Measurements from ENCODE around the gene TRIM51.
"Not testable (repeated sequence)": the region's sequence is repeated elsewhere in the genome, so short reads cannot be mapped to it uniquely, and the experiment has no call there.

The TRIM51 gene, protein sequence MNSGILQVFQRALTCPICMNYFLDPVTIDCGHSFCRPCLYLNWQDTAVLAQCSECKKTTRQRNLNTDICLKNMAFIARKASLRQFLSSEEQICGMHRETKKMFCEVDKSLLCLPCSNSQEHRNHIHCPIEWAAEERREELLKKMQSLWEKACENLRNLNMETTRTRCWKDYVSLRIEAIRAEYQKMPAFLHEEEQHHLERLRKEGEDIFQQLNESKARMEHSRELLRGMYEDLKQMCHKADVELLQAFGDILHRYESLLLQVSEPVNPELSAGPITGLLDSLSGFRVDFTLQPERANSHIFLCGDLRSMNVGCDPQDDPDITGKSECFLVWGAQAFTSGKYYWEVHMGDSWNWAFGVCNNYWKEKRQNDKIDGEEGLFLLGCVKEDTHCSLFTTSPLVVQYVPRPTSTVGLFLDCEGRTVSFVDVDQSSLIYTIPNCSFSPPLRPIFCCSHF

DNA sequence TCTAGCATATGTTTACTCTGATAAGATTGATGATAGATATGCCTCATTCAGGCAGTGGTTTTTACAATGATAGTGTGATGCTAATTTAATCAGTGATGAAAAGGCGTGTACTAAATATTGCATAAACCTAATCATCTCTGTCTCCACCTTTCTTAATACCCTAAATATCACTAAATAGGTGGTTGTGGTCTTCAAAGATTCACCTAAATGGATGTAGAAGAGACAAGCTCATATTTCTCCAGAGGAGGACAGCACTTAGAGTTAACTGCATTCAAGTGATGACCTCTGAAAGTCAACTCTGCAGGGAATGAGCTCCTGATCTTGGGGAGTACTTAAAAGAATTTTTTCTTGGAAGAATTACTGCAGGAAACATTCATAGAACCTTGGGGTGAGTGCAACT lies at the start of gene TRIM51:
Gene TRIM51 (plus strand): TSS at position 301 of the 400 bp plus-strand sequence. CDS start 2,132 bp downstream, outside the sequence.
- DNase-seq (ENCODE audit: low read depth in 3 of 3): not testable (repeated sequence)

DNA sequence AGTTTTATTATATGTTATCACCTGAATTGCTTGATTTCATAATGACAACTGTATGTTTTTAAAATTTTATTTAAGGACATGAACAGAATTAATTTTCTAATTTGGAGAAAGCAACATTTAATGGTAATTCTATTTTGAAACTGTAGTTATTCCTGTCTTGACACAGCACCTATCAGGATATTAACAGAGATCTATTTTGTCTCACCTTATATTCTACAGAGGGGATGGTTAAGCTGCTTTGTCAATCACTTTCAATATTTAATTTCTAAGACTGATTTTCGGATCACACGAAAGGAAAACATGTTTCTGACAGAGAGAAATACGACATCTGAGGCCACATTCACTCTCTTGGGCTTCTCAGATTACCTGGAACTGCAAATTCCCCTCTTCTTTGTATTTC lies 44.6 kb upstream of the TRIM51 start, which contains the start of gene OR5D16:
Gene OR5D16 (plus strand): TSS at position 301 of the 400 bp plus-strand sequence. CDS start 0 bp downstream, at position 301.
- no peak for DNase-seq (ENCODE audit: low read depth in 3 of 3)

DNA sequence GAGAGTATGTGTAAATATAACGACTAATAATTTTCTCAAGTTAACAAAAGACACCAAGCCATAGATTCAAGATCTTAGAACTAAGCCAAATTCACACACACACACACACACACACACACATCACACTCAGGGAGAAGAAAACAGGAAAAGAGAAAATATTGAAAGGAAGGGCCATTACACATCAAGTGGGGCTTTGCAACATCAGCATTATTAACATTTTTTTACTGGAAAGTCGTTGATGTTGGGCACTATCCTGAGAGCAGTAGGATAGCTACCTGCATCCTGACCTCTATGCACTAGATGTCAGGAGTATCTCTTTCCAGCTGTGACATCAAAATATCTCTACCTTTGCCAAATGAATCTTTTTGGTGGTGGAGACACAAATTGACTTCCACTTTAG lies 35.6 kb upstream of the TRIM51 start:
- no peak for DNase-seq (ENCODE audit: low read depth in 3 of 3)

DNA sequence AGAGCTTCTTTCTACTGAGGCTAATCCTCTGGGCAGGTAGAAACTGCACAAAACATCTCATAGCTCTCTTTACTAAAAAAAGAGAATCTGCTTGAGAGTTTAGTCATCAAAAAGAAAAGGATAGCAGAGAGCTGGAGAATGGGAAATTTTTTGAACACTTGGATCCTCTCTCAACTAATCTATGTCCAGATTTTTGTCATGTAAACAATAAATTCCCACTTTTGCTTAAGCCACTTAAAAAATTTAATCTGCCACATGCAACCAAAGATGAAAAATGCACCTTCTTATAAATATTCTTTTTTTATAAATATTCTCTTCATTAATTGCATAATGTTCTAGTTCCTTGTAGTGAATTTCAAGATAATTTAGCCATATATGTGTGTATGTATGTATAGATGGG lies 34.1 kb upstream of the TRIM51 start:
- no peak for DNase-seq (ENCODE audit: low read depth in 3 of 3)

DNA sequence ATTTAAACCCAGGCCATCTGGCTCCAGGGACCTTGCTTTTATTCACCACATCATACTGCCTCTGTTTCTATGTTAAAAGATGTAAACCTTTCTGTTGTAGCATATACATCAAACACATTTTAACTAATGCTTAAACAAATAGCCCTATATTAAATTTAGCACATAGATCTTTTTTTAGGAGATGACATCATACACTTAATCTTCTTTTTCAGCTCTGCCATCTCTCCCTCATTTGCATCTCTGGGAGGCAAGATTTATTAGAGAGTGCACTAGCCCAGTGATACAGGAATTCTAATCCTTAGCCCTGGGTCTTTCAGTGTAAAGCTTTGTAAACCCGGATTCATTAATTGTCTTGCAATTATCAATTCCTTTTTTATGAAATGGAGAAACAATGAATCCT lies 31.0 kb upstream of the TRIM51 start:
- DNase-seq (ENCODE audit: low read depth in 3 of 3): no peak

DNA sequence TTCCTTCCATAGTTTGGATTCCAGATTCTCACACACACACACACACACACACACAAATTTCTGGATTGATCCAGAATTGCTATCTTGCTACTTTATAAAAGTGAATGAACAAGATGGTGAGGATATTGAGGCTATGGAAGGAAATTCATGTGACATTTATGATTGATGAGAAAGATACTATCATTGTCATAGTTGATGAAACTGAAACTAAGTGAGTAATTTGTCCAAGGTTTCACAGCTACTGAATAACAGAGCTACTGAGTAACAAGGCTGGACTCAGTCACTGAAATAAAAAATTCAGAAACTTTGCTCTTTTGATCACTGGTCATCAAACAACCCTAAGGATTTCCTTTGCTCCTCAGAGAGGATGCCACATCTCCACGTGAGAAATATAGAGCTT lies 28.4 kb upstream of the TRIM51 start:
- DNase-seq (ENCODE audit: low read depth in 3 of 3): no peak

DNA sequence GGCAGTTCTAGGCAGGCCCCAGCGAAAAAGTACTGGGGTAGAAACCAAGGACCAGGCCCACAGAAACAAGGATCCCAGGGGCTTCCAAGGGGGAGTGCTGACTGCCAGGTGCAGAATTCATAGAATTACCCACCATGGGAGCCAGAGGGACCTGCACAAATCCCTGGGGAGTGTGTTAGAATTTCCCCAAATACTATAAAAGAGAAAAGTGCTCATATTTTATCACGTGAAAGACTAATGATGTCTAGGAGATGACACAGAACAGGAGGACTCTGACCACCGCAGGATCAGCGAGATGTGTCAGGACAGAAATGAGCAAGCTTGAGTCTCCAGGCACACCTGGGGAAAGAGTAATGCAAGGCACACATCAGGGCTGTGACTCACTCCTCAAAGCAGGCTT lies 15.7 kb upstream of the TRIM51 start:
- not testable (repeated sequence) for DNase-seq (ENCODE audit: low read depth in 3 of 3)

DNA sequence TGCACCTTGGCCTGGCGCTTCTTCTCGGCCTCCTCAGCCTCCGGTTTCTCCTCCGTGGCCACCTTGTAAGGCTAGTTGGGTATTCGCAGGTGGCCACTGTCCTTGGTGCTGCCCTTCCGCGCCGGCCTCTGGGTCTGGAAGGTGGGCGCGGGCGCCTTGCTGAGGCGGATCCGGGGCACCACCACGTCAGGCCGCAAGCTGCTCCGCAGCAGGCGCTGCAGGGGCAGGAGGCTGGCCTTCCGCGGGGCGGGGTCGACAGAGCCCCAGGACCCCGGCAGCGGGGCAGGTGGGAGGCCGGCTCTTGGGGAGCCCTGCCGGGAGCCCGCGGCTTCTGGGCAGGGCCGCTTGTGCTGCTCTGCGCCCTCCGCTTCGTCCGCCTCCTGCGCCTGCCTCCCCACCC lies 10.4 kb upstream of the TRIM51 start:
- not testable (repeated sequence) for DNase-seq (ENCODE audit: low read depth in 3 of 3)

DNA sequence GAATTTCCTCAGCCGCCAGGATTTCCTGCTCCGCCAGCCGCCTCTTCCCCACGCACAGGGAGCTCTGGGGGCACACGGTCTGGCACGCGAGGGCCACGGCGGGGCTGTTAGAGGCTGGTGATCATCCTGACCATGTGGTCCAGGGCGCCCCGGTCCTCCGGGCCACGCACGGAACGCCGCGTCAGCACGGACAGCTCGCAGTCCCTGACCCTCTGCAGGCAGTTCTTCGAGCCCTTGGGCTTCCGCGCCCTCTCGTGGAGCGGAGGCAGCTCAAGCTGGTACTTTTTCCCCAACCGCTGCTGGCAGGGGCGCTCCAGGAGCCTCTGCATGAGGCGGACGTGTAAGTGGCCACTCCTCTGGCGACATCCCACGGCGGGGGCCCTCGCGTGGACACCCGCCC lies 10.0 kb upstream of the TRIM51 start:
- not testable (repeated sequence) for DNase-seq (ENCODE audit: low read depth in 3 of 3)

DNA sequence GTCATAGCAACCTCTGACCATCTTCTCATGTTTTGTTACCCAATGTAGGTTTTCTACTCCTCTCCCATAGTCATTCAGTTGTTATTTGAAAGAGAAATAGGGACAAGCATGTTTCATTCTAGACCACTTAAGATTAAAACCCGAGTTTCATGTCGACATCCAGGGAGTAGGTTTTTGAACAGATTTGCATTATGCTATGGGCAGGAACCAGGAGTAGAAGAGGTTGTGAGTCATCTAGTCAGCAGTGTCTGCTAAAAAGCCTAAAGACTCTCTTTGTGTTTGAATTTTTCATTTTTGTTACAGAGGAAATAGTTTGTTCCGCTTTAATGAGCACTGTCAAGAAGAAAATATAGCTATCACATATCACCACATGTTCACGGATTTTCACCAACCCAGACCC lies 1.9 kb downstream of the TRIM51 start:
- DNase-seq (ENCODE audit: low read depth in 3 of 3): not testable (repeated sequence)

DNA sequence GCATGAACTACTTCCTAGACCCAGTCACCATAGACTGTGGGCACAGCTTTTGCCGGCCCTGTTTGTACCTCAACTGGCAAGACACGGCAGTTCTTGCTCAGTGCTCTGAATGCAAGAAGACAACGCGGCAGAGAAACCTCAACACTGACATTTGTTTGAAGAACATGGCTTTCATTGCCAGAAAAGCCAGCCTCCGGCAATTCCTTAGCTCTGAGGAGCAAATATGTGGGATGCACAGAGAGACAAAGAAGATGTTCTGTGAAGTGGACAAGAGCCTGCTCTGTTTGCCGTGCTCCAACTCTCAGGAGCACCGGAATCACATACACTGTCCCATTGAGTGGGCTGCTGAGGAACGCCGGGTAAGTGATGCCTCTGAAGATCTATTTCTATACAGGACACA lies 2.4 kb downstream of the TRIM51 start:
- DNase-seq (ENCODE audit: low read depth in 3 of 3): not testable (repeated sequence)

DNA sequence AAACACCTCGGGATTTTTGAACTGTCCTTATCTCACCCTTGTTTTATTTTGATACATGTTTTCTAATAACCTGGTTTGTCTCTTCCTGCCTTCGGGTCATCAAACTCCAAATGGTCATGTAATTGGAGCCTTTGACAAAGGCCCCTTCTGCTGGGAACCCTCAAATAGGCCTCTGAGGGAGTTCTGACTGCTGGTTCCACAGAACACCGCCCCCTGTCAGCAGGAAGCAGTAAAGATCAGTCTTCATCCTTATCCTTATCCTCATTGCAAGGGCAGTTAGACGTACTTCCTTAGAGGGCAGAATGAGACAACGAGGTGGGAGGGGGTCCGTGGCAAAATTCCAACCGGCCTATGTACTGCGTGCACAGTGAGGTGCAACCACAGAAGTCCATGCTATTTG lies 12.1 kb downstream of the TRIM51 start:
- DNase-seq (ENCODE audit: low read depth in 3 of 3): no peak

DNA sequence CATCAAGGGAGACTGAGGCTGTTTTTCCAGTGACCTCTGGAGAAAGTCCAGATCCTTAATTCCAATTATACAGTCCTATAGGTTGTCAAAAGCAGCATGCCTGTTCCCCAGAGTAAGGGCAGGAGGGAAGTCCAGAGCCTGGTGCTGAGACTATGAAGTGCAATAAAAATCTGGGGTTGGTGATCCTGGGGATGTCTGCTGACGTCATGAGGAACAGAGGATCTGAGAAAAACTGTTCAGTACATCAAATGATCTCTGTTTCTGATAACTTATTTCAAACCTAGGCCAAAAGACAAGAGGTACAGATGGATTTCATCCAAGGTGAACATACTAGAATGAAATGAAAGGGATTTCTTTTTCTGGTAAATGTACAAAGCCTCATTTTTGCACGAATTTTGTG lies 19.2 kb downstream of the TRIM51 start:
- DNase-seq (ENCODE audit: low read depth in 3 of 3): no peak

DNA sequence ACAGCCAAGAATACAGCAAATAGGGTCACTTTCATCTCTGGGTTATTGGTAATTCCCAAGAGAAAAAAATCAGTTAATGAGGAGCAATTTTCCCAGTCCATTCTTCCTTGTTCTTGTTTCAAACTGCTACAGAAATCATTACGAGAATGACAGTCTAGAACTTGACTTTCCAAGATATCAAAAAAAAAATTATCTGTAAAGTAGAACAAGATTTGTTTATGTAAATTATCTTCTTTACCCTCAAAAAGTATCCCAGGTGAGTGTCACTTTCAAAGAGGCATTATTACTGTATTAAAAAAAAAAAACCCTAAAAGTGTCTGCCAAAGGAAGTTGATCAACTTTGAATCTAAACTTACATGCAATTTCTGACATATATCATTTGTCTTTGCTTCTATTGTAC lies 31.4 kb downstream of the TRIM51 start, which contains the start of gene OR5W2:
Gene OR5W2 (minus strand): TSS at position 101 of the 400 bp plus-strand sequence. CDS start 0 bp downstream, at position 101.
- no peak for DNase-seq (ENCODE audit: low read depth in 3 of 3)

DNA sequence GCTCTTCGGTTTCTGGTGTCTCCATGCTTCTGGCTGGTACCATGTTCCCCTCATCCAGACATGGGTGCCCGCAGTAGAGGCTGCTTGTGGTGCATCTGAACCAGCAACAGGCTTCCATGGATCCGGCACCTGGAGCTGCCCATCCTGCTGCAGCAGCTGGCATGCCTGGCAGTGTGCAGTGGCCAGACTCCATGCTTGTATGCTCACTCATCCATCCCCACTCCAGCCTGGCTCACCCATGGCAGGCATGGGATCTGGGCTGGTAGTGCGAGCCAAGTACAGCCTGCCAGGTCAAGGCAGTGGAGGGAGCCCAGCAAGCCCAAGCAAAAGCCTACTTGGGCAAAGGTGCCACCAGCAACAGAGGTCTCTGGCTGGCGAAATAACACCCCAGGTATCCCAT lies 37.4 kb downstream of the TRIM51 start:
- DNase-seq (ENCODE audit: low read depth in 3 of 3): no peak

DNA sequence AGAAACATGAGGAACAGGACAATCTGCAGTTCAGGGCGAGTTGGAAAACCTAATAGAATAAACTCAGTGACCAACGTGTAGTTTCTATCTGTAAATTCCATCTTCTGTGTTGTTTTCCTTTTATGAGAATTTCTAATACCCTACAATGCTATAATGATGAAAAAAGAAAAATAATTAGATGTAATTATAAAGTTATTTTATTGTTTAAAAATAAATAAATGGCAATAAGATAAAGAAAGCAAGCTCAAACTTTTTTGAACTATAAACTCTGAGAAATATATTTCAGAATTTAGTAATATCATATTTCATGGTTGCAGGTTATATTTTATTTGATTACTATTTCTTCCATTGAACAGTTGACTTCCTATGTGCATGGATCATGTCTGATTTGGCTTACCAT lies 53.2 kb downstream of the TRIM51 start, which contains the start of gene OR5I1:
Gene OR5I1 (minus strand): TSS at position 101 of the 400 bp plus-strand sequence. CDS start 0 bp downstream, at position 101.
- no peak for DNase-seq (ENCODE audit: low read depth in 3 of 3)
